GM19452 (cell line): ENCODE measurements around the gene LHFPL3.
"Not testable (repeated sequence)": the region's sequence is repeated elsewhere in the genome, so short reads cannot be mapped to it uniquely, and the experiment has no call there.

Source experiments
- ATAC-seq: cut with Tn5 transposase; IDR thresholded peaks from one replicate; pipeline ENCODE4 v1.9.1; 2021; ENCODE audit not compliant: unreplicated experiment

LHFPL3 gene

DNA sequence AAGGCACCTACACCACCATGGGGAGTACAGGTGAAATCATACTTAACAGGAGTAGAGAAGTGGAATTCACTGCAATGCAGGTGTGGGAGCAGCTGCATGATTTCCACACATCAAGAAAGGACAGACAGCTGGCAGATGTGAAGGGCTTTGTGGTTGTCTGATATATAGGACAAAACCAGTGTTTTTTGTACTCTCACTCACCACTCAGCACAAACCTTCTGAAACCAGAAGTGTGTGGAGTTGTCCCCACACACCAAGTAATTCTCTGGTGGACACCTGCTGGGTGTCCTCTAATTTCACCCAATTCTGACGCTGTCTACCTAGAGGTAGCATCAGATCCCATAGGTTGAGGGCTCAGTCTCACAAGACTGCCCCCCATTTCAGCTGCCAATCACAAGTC, 357.9 kb downstream of the LHFPL3 start:
- no peak for ATAC-seq

DNA sequence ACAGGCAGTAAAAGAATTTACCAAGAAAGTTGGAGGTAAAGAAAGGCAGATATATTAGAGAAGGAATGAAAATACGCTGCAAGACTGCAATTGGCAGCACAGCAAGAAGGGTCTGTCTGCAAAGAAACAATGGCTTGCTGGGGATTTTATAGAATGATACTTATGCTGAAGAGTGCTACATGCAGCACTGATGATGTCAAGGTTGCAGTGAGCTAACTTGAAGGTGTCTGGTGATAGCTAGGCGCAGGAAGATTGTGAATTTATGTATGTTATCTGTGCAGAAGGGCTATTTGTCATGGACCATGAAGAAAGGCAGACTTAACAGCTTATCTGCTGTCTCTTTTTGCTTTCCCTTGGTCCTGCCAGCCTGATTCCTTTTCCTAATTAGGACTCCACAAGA, 366.3 kb downstream of the LHFPL3 start:
- no peak for ATAC-seq

DNA sequence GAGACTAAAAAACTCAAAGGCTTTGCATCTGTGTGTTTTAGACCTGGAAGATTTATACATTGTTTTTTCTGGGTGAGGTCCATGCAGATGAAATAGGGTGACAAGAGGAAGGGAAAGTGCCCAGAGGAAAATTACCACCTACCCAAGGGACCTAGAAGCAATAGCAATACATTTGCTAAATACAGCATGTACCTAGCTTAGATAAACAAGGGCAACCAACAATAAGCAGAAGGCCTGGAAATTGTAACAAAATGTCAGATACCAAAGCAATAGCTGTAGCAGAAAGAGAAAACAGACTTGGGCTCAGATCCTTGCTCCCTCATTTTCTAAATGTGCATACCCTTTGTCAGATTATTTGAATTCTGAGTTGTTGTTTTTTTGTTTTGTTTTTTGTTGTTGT, 367.2 kb downstream of the LHFPL3 start:
- ATAC-seq: no peak

DNA sequence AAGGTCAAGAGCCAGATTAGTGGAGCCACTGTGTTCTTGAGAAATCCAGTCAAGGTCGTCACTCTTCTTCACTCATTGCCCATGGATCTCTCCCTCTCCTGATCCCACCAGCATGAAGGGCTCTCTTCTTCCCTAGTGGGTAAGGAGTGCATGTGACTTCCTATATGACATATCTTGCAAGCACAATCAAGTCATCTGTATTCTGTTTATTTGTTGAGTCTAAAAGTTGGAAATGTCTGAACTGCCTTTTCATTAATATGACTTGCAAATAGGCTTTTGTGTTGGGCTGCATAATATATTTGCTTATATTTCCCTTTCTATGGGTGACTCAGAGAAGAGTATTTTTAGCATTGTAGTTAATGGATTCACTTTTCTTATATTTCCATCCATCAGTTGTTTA, 371.9 kb downstream of the LHFPL3 start:
- ATAC-seq: no peak

DNA sequence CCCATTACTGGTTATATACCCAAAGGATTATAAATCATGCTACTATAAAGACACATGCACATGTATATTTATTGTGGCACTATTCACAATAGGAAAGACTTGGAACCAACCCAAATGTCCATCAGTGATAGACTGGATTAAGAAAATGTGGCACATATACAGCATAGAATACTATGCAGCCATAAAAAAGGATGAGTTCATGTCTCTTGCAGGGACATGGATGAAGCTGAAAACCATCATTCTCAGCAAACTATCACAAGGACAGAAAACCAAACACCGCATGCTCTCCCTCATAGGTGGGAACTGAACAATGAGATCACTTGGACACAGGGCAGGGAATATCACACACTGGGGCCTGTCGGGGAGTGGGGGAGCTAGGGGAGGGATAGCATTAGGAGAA, 392.6 kb downstream of the LHFPL3 start:
- not testable (repeated sequence) for ATAC-seq

DNA sequence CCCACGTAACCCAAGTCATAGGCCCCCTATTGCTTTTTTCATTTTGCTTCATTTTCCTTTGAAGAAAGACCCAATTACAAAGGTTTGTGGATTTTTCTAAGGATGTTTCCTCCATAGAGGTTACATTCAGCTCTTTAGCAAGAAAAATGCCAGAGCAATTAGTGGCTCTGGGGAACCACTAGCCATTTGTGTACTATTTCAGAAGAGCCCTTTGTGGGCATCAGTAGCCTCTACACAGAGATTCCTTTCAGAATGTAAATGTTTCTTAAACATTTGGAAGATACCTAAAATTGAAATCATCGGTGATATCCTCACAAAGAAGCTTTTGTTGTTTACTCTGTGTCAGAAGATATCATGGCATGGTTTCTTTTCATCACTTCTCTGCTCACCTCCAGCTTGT, 394.6 kb downstream of the LHFPL3 start:
- ATAC-seq: no peak

DNA sequence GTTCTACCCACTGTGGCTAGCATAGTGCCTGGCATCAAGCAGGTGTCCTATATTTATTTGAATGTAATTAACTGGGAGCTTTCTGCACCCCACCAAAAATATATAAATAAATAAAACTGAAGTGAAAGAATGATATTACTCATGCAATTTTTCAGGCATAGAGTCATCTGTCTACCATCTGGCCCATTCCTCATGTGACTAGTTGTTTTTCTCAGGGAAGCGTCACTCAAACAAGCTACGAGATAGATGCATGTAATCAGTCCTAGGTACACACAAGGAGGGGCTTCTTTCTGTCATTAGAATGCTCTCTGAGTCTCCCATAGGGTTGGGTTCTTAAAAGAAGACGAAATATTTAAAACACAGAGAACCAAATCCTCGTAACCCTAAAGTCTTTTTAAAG, 430.1 kb downstream of the LHFPL3 start:
- no peak for ATAC-seq

DNA sequence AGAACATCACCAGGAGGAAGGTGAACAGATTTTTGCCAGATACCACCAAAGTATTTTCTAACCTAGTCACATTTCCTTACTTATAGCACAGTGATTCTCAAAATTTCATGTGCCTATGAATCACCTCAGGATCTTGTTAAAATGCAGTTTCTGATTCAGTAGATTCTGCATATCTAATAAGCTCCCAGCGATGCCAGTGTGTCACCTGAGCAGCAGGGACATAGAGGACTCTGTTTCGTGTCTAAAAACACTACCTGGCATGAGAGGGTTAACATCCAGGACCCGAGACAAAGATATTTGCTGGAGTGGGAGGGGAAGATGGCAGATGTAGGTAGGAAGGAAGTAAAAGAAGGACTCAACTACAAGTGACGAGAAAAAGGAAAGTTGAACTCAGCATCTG, 433.5 kb downstream of the LHFPL3 start:
- no peak for ATAC-seq

DNA sequence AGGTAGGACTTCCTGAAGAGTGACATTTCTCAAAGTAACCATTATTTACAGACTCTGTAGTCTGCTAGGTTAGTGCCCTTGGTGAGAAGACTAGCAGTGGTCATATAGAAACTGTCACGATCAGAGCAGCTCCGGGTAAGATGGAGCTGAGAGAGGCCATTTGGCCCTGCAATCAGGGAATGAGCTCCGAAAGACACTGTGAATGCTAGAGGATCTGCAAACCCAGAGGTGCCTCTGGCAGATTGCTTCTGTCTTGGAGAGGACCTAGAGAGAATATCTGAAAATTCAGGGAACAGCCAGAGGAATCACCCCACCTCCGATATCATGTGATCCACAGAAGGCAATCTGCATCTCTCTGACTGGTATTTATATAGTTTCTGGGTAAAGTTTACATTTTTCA, 438.7 kb downstream of the LHFPL3 start:
- no peak for ATAC-seq

DNA sequence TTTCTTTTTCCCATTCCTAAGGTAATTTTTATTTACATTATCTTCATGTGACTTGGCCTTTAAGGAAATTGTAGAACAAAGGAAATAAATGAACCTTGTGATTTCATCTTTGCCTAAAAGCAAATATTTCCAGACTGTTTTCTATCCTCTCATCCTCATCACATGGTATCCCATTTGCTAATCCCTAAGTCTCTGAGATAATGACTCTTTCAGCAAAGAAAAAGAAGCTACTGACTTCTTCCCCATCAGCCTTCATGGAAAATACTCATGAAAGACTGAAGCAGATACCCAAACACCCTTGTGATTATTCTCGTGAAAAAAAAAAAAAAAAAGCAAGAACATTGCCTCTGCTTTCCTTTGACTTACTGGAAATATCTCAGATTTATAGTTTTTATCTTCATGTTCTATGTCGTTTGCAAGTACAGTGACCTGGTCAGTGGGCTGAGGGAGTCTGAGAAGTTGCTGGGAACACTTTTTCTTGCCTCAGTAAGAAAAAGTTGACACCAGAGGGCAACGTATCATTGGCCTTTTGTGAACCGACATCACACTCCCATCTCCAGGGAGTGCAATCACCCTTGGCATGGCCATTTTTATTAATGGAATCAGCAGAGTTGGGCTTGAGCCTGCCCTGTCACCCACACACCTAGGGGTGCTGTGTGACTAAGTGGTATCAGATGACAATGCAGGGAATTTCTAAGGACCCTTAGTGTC, 439.6 kb downstream of the LHFPL3 start:
- no peak for ATAC-seq

DNA sequence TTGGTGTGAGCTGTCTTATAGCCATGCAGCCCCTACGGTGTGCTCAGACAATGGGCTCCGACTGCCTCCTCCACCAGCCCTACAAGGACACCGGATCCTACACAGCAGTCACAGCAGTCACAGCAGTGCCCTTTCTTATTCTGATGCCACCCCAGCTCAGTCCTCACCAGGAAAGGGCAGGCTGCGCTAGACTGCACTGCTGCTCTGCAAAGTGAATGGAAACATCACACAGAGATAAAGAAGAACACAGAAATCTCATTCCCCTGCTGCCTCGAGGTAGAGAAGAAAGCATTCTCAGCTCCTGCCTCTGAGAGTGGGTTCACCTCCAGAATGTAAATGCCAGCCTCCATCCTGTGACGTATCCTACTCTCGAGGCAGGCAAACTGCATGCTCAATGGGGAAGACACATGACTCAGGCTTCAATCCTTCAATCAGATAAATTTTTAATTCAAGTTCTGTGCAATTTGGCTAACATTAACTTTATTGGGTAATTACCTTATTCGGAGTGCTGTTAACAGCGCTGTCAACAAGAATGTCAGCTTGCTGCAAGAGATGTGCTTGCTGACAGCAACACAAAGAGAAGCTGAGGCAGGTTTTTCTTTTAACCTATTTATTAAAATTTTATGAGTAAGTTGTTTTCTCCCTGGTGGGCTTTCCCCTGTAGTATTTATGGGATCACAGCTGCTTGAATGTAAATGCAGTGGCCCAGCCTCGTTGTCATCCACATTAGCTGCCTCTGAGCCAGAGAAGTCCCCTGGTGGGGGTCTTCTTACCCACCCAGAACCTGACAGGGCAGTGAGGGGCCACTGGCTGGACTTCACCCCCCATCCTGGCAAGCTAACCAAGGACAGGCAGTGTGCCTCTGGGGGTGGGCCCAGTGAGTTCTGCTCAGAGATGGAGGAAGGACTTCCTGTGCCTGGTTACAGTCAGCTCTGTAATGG, 444.3 kb downstream of the LHFPL3 start:
- ATAC-seq: no peak

DNA sequence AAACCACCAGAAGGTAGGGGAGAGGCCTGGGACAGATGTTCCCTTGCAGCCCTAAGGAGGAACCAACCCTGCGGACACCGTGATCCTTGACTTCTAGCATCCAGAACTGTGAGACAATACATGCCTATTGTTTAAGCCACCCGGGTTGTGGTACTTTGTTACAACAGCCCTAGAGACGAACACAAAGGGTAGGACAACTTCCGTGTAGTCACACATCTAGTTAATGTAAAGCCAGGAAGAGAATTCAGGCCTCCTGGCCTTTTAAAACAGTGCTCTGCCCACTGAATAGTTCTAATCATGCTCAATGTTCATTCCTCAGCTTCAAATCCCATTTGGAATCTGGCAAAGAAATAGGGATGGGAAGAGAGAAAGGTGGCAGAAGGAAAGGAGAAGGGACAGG, 445.4 kb downstream of the LHFPL3 start:
- ATAC-seq: no peak

DNA sequence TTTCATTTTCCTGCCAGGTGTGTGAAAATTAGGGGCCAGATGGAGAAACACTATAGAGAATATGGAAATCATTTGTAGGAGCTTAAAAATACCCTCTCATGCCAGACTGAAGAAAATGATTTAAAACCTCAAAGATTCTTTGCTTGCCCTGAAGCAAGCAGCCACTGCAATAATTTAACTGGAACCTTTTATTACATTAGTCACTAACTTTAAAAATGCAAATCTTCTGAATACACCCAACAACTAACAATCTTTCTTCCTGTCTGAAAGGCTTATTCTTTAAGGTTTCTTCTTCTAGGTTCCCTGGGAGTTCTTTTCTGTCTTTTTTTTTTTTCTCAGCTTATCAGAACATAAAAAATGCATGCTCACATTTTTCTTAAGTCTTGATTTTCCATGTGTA, 447.1 kb downstream of the LHFPL3 start:
- ATAC-seq: no peak

DNA sequence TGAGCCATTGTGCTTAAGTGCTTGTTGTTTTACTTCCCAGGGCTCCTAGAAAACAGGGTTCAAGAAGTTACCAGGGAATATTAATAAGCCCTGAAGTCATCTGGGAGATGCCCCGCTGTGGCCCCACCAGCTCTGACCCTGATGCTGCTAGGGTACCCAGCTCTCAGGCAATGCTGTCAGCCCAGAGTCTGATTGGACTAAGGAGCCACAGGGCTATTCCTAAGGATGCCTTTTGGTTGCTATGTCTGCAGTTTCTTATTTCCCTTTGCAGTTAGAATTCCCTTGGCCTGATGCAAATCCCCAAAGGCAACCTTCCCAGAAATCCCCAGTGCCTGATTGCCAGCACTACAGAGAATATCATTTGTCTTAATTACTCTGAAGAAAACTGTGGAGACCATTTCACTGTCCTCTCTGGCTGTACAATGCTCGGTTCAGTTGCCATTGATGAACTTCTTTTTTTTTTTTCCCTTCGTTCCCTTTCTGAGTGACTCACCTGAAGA, 448.9 kb downstream of the LHFPL3 start:
- ATAC-seq: no peak

DNA sequence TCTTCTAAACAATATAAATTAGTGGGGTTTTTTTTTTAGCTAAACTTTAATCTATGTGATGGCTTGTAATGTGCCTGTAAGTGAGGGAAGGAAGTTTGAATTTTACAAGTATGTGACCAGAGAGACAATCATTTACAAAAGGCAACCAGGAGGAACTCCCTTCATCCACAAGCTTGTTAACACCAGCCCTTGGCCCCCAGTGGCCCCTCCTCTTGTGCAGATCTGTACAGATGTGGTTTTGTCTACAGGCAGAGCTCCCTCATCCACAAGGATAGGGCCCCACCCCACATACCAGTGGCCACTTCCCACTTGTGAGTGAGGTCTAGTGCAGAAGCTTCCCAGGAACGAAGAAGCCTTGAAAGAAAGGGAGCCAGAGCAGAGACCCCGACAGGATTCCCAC, 451.5 kb downstream of the LHFPL3 start:
- ATAC-seq: no peak

DNA sequence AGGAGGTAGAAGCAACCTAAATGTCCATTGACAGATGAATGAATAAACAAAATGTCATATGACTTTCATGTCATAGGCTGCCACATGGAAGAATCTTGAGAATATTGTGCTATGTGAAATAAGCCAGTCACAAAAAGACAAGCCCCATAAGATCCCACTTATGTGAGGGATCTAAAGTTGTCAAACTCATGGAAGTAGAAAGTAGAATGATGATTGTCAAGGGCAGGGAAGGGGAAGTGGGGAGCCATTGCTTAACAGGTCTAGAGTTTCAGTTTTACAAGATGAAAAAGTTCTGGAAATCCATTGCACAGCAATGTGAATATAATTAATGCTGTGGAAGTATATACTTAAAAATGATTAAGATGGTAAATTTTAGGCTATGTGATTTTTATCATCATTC, 456.3 kb downstream of the LHFPL3 start:
- no peak for ATAC-seq

DNA sequence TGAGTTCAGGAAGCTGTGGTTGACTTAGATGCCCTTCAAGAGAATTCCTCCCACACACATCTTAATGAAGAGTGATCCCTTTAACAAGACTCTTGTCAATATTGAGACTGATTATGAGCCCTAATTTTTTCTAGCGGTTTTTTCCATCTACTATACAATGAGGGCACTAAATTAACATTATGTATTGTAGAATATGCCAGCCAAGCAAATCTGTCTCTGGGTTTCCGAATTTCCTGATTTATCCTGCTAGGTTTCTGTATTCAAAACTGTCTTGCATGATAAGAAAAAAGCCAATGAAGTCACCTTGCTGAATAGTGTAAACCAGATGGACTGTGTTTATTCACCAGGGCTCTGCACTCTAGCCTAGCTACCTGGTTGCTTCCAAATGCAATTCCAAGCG, 461.4 kb downstream of the LHFPL3 start:
- ATAC-seq: no peak

DNA sequence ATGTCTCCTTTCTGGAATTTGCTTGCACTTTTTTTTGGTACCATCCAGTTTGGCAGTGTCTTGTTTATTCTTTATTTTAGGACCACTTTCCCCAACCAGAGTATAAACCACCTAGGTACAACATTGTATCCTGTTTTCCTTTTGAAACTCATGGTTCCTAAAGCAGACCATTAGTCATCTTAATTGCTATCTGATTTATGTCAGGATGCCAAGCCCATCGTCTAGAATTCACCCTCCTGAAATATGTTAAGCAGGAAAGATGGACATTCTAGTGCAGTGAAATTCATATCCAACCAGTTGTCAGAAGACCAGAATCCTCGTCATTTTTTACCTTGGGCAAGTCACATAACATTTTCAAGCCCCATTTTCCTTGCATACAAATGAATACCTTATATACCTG, 462.0 kb downstream of the LHFPL3 start:
- ATAC-seq: no peak

DNA sequence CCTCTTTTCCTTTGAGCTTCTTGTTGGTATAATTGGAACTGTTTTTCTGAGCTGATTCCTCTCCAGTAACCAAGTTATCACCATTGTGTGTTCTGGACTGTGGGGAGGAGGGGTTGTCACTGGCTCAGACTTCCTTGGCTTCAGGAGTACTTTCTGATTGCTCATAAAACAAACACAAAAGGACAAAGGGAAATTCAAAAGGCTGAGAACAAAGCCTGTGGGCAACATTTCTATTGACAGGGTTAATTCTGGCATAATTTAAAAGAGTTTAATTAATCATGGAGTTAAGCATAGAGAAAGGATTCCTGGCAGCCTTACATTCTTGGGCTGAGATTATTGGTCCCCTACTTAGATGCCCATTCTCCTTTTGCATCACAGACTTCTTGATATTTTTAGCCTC, 462.7 kb downstream of the LHFPL3 start:
- no peak for ATAC-seq

DNA sequence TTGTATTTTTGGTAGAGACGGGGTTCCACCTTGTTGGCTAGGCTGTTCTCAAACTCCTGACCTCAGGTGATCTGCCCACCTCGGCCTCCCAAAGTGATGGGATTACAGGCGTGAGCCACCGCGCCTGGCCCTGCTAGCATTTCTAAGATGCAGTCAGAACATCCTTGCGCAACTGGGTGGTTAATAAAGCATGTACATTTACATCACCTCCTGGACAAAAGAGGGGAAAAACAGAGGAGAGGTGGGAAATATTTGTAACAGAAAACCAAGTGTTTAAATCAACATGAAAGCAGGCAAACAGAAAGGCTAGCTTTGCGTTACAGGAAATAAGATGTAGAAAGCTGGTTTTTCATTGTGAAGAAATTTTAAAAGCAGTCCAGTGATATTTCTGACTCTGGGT, 464.7 kb downstream of the LHFPL3 start:
- no peak for ATAC-seq

DNA sequence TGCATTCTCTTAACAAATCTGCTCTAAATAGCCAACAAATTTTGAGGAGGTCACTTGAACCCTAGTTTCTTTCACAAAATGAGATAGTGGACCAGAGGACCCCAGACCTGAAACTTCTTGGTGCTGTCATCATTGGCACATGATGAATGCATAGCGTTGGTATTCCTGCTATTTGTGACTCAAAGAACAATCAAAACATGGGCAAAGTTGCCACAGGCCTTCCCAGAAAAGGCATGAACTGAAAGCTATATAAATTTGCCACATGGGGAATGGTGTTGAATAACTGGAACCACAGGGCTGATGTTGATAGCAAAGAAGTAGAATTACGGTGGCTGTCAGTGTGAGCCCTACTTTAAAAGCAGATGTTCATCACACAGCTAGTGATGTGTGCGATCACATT, 465.8 kb downstream of the LHFPL3 start:
- no peak for ATAC-seq

DNA sequence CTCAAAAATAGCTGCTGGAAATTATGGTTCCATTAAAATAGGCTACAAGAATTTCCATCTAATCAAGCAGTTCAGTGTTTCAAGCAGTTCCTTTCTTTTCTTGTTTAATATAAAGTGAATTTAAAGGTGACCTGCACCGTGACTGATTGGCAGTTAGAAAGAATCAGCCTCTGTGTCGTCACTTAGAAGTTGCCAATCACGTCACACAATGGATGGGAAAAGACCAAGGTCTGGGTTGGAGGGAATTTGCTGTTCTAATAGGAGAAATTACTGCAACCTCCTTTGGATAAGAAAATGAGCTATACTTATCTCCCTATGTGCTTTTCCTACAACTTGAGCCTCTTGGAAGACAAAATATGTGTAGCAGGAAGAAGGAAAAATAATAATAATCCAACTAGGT, 466.2 kb downstream of the LHFPL3 start:
- ATAC-seq: no peak
